Ishikawa (cell line): ENCODE measurements around the gene KRT37.

Experiments used
- CEBPB ChIP-seq: IDR thresholded peaks from 2 replicates; pipeline ENCODE4 v1.6.1; 2012
- CREB1 ChIP-seq: IDR thresholded peaks from 2 replicates; pipeline ENCODE4 v1.6.1; 2012; ENCODE audit warnings: low read depth
- EGR1 ChIP-seq: IDR thresholded peaks from 2 replicates; pipeline ENCODE4 v1.6.1; 2012
- EP300 ChIP-seq: IDR thresholded peaks from 2 replicates; pipeline ENCODE4 v1.6.1; 2012; ENCODE audit warnings: borderline replicate concordance
- FOXM1 ChIP-seq: IDR thresholded peaks from 2 replicates; pipeline ENCODE4 v1.6.1; 2012; ENCODE audit warnings: low read depth, borderline replicate concordance
- NFIC ChIP-seq: IDR thresholded peaks from 2 replicates; pipeline ENCODE4 v1.6.1; 2012
- RAD21 ChIP-seq: IDR thresholded peaks from 2 replicates; pipeline ENCODE4 v1.6.1; 2012; ENCODE audit warnings: low read depth
- TAF1 ChIP-seq: IDR thresholded peaks from 2 replicates; pipeline ENCODE4 v1.6.1; 2012; ENCODE audit warnings: low read depth, mild to moderate bottlenecking
- TCF12 ChIP-seq: IDR thresholded peaks from 2 replicates; pipeline ENCODE4 v1.6.1; 2012; ENCODE audit warnings: low read depth
- TEAD4 ChIP-seq: IDR thresholded peaks from 2 replicates; pipeline ENCODE4 v1.6.1; 2012
- YY1 ChIP-seq: IDR thresholded peaks from 2 replicates; pipeline ENCODE4 v1.6.1; 2012; ENCODE audit warnings: low read depth
- ZBTB7A ChIP-seq: IDR thresholded peaks from 2 replicates; pipeline ENCODE4 v1.6.1; 2012; ENCODE audit warnings: low read depth
- TF ChIP-seq, protein P1 (sequence below): IDR thresholded peaks from 2 replicates; pipeline ENCODE4 v1.6.1; 2012; ENCODE audit warnings: low read depth, mild to moderate bottlenecking

GRCh38 chr17:41468346-41468745 is 44.0 kb upstream of the KRT37 start:
- TF ChIP-seq YY1 (no peak), TEAD4 (no peak), CEBPB (no peak), TCF12 (no peak), TAF1 (no peak), ZBTB7A (no peak), CREB1 (no peak), EP300 (no peak), RAD21 (no peak), NFIC (no peak), EGR1 (no peak), FOXM1 (no peak)
- TF ChIP-seq, protein P1, sequence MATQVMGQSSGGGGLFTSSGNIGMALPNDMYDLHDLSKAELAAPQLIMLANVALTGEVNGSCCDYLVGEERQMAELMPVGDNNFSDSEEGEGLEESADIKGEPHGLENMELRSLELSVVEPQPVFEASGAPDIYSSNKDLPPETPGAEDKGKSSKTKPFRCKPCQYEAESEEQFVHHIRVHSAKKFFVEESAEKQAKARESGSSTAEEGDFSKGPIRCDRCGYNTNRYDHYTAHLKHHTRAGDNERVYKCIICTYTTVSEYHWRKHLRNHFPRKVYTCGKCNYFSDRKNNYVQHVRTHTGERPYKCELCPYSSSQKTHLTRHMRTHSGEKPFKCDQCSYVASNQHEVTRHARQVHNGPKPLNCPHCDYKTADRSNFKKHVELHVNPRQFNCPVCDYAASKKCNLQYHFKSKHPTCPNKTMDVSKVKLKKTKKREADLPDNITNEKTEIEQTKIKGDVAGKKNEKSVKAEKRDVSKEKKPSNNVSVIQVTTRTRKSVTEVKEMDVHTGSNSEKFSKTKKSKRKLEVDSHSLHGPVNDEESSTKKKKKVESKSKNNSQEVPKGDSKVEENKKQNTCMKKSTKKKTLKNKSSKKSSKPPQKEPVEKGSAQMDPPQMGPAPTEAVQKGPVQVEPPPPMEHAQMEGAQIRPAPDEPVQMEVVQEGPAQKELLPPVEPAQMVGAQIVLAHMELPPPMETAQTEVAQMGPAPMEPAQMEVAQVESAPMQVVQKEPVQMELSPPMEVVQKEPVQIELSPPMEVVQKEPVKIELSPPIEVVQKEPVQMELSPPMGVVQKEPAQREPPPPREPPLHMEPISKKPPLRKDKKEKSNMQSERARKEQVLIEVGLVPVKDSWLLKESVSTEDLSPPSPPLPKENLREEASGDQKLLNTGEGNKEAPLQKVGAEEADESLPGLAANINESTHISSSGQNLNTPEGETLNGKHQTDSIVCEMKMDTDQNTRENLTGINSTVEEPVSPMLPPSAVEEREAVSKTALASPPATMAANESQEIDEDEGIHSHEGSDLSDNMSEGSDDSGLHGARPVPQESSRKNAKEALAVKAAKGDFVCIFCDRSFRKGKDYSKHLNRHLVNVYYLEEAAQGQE, result no peak
